SW480 (cell line): Measurements from ENCODE around the gene ENPP4.
"Not testable (repeated sequence)": the region's sequence is repeated elsewhere in the genome, so short reads cannot be mapped to it uniquely, and the experiment has no call there.

Experiments
- DNase-seq: peaks from one replicate; pipeline ENCODE4 v3.0.0-alpha.2; 2016; ENCODE audit warnings: low spot score

The ENPP4 gene

GRCh38 chr6:46129629-46130511, at the start of gene ENPP4:
ENPP4 (plus strand) TSS chr6:46129989; CDS start chr6:46139584, 9,595 bp downstream.
- peak; percentile 89 for DNase-seq

GRCh38 chr6:46080111-46080510, 49.7 kb upstream of the ENPP4 start:
- DNase-seq, result no peak

- not testable (repeated sequence) for DNase-seq
Observed at GRCh38 chr6:46085688-46086087, 44.1 kb upstream of the ENPP4 start.

GRCh38 chr6:46090115-46091079, 39.4 kb upstream of the ENPP4 start:
- DNase-seq, result peak; percentile 58

- DNase-seq, result no peak
Observed at GRCh38 chr6:46091080-46091478, 38.7 kb upstream of the ENPP4 start.

- no peak for DNase-seq
Observed at GRCh38 chr6:46095251-46095650, 34.5 kb upstream of the ENPP4 start.

- DNase-seq, result no peak
Observed at GRCh38 chr6:46097366-46097765, 32.4 kb upstream of the ENPP4 start.

GRCh38 chr6:46098678-46099077, 31.1 kb upstream of the ENPP4 start:
- DNase-seq, result peak; percentile 55

GRCh38 chr6:46099952-46100351, 29.8 kb upstream of the ENPP4 start:
- no peak for DNase-seq

- DNase-seq, result no peak
Observed at GRCh38 chr6:46102123-46102522, 27.7 kb upstream of the ENPP4 start.

GRCh38 chr6:46103441-46104115, 26.2 kb upstream of the ENPP4 start:
- no peak for DNase-seq

GRCh38 chr6:46104209-46104608, 25.6 kb upstream of the ENPP4 start:
- DNase-seq, result no peak

- DNase-seq, result no peak
Observed at GRCh38 chr6:46105568-46105967, 24.2 kb upstream of the ENPP4 start.

- peak; percentile 47 for DNase-seq
Observed at GRCh38 chr6:46113370-46113769, 16.4 kb upstream of the ENPP4 start.

- DNase-seq, result no peak
Observed at GRCh38 chr6:46115634-46116033, 14.2 kb upstream of the ENPP4 start.

GRCh38 chr6:46116289-46116688, 13.5 kb upstream of the ENPP4 start:
- DNase-seq, result no peak

- DNase-seq, result no peak
Observed at GRCh38 chr6:46118157-46118556, 11.6 kb upstream of the ENPP4 start.

- no peak for DNase-seq
Observed at GRCh38 chr6:46118836-46119235, 11.0 kb upstream of the ENPP4 start.

- not testable (repeated sequence) for DNase-seq
Observed at GRCh38 chr6:46119679-46120078, 10.1 kb upstream of the ENPP4 start.

- DNase-seq, result no peak
Observed at GRCh38 chr6:46128476-46128875, 1.3 kb upstream of the ENPP4 start.

GRCh38 chr6:46129291-46129628, 529 bp upstream of the ENPP4 start:
- DNase-seq, result peak; percentile 49

- peak; percentile 2 for DNase-seq
Observed at GRCh38 chr6:46130666-46131065, 877 bp downstream of the ENPP4 start.
